Activated CD4-positive, alpha-beta T cell treated with anti-CD3 and anti-CD28 coated beads, Interleukin-2, amount 50 U/mL, for 16 hours (primary cell): ENCODE data around the gene SDR42E2.
"Not testable (repeated sequence)": the region's sequence is repeated elsewhere in the genome, so short reads cannot be mapped to it uniquely, and the experiment has no call there.

Experiments
- DNase-seq: peaks from one replicate; pipeline ENCODE4 v3.0.0-alpha.2; 2020

Gene SDR42E2

GRCh38 chr16:22216191-22216831, 54.0 kb downstream of the SDR42E2 start:
- DNase-seq, result no peak

GRCh38 chr16:22216832-22217225, 54.5 kb downstream of the SDR42E2 start:
- not testable (repeated sequence) for DNase-seq

- peak; percentile 41 for DNase-seq
Measured at GRCh38 chr16:22217890-22218730, 55.8 kb downstream of the SDR42E2 start.

- no peak for DNase-seq
Measured at GRCh38 chr16:22219389-22220068, 57.2 kb downstream of the SDR42E2 start.

- DNase-seq, result no peak
Measured at GRCh38 chr16:22220069-22220440, 57.7 kb downstream of the SDR42E2 start.

GRCh38 chr16:22220714-22221113, 58.4 kb downstream of the SDR42E2 start:
- DNase-seq, result no peak

- no peak for DNase-seq
Measured at GRCh38 chr16:22222006-22222405, 59.7 kb downstream of the SDR42E2 start.

GRCh38 chr16:22222998-22223397, 60.7 kb downstream of the SDR42E2 start:
- no peak for DNase-seq

GRCh38 chr16:22225060-22225459, 62.8 kb downstream of the SDR42E2 start:
- DNase-seq, result no peak

- no peak for DNase-seq
Measured at GRCh38 chr16:22229889-22230288, 67.6 kb downstream of the SDR42E2 start.

GRCh38 chr16:22232277-22233036, 70.2 kb downstream of the SDR42E2 start:
- peak; percentile 82 for DNase-seq

- DNase-seq, result no peak
Measured at GRCh38 chr16:22233037-22233372, 70.7 kb downstream of the SDR42E2 start.

- no peak for DNase-seq
Measured at GRCh38 chr16:22235839-22236745, 73.8 kb downstream of the SDR42E2 start.

- DNase-seq, result no peak
Measured at GRCh38 chr16:22239131-22239805, 77.0 kb downstream of the SDR42E2 start.

- no peak for DNase-seq
Measured at GRCh38 chr16:22240023-22240710, 77.9 kb downstream of the SDR42E2 start.
